Smooth muscle cell (in vitro differentiated cells): ENCODE data around the gene LMBR1L. TPM values are rescaled to one million over a fixed set of nuclear protein-coding genes. Genes with fewer than 3 reads are reported as not detected.

Experiments
- DNase-seq: peaks from one replicate; lab custom pipeline; 2025; ENCODE audit not compliant: unreplicated experiment; lab: John Stamatoyannopoulos, UW
- H2AFZ ChIP-seq: fragments of 200-600 bp; sonication (generic); 2 replicates; pipeline ENCODE4 v1.6.0; 2016; ENCODE audit warnings: antibody characterized with exemption, low read depth, mild to moderate bottlenecking
- H3F3A ChIP-seq: fragments of 200-600 bp; sonication (generic); 2 replicates; pipeline ENCODE4 v1.6.0; 2017; ENCODE audit warnings: antibody characterized with exemption, low read depth
- H3K27ac ChIP-seq: fragments of 200-600 bp; sonication (generic); 2 replicates; pipeline ENCODE4 v1.5.1; 2016; ENCODE audit warnings: low read depth, mild to moderate bottlenecking
- H3K27me3 ChIP-seq: fragments of 200-600 bp; sonication (generic); 2 replicates; pipeline ENCODE4 v1.6.1; 2016; ENCODE audit warnings: low read depth, mild to moderate bottlenecking
- H3K36me3 ChIP-seq: fragments of 200-600 bp; sonication (generic); 2 replicates; pipeline ENCODE4 v1.5.1; 2016; ENCODE audit warnings: low read depth
- H3K4me1 ChIP-seq: fragments of 200-600 bp; sonication (generic); 2 replicates; pipeline ENCODE4 v1.5.1; 2016; ENCODE audit warnings: low read depth
- H3K4me2 ChIP-seq: fragments of 200-600 bp; sonication (generic); 2 replicates; pipeline ENCODE4 v1.6.0; 2016; ENCODE audit warnings: mild to moderate bottlenecking
- H3K4me3 ChIP-seq: fragments of 200-600 bp; sonication (generic); 2 replicates; pipeline ENCODE4 v1.5.1; 2016; ENCODE audit warnings: mild to moderate bottlenecking
- H3K79me2 ChIP-seq: fragments of 200-600 bp; sonication (generic); 2 replicates; pipeline ENCODE4 v1.6.0; 2016; ENCODE audit warnings: low read depth, mild to moderate bottlenecking
- H3K9ac ChIP-seq: fragments of 200-600 bp; sonication (generic); 2 replicates; pipeline ENCODE4 v1.6.0; 2016; ENCODE audit warnings: low read depth
- H3K9me3 ChIP-seq: fragments of 200-600 bp; sonication (generic); replicated peaks from 2 replicates; pipeline ENCODE4 v1.5.1; 2016; ENCODE audit warnings: low read depth
- H4K20me1 ChIP-seq: fragments of 200-600 bp; sonication (generic); 2 replicates; pipeline ENCODE4 v1.6.0; 2016; ENCODE audit warnings: low read depth
- CTCF ChIP-seq: fragments of 200-600 bp; sonication (generic); IDR thresholded peaks from 2 replicates; pipeline ENCODE4 v1.5.1; 2017; ENCODE audit warnings: borderline replicate concordance, mild to moderate bottlenecking, antibody characterized with exemption; ENCODE audit not compliant: insufficient read depth, poor library complexity, severe bottlenecking
- WGBS: methylation state at CpG from one replicate; pipeline ENCODE4 v1.1.7; 2016; ENCODE audit warnings: low lambda C conversion rate; 5-methylcytosine and 5-hydroxymethylcytosine counted together
- polyA plus RNA-seq: library from polyadenylated mRNA; unstranded; fragments of >200 nt; fragmentation: Nextera tagmentation; extraction: Ambion mirVana; gene quantifications from 2 replicates; pipeline ENCODE4 v1.2.1, GENCODE V29; 2016
- total RNA-seq: library from RNA; depleted of rRNA; stranded (reverse); fragments of >200 nt; gene quantifications from 2 replicates; pipeline ENCODE4 v1.2.3, GENCODE V29; 2014

LMBR1L gene
- total and polyA plus RNA-seq, 2 experiments from 2014 or later, result 49.5 to 57.3 TPM

GRCh38 chr12:49097381-49097780, 13.3 kb downstream of the LMBR1L start:
- Histone ChIP-seq H4K20me1 (peaks cover 39% of the 10 kb centered on the region), H3K4me2 (no peak overlapping the region), H3K9ac (no peak overlapping the region), H3K4me3 (no peak overlapping the region), H3K36me3 (peaks cover 3% of the 10 kb centered on the region), H3K79me2 (no peaks in the 10 kb centered on the region), H3F3A (no peaks in the 10 kb centered on the region), H3K27me3 (peaks cover 34% of the 10 kb centered on the region), H3K4me1 (peaks cover 14% of the 10 kb centered on the region), H3K27ac (no peak overlapping the region), H2AFZ (no peak overlapping the region), H3K9me3 (no peaks in the 10 kb centered on the region)
- no peak for DNase-seq
- TF ChIP-seq CTCF, result no peak
- 91% methylated on average over 3 of the region's 3 CpGs for whole genome bisulfite sequencing

- Histone ChIP-seq H3K27me3 (peaks cover 58% of the 10 kb centered on the region), H3K27ac (no peak overlapping the region), H3K4me2 (peak overlapping the region; percentile 48), H2AFZ (no peak overlapping the region), H3K4me1 (peaks cover 28% of the 10 kb centered on the region), H3K9me3 (no peaks in the 10 kb centered on the region), H3K36me3 (peaks cover 3% of the 10 kb centered on the region), H3K4me3 (no peak overlapping the region), H3K79me2 (no peaks in the 10 kb centered on the region), H3K9ac (no peak overlapping the region), H3F3A (no peaks in the 10 kb centered on the region), H4K20me1 (peaks cover 24% of the 10 kb centered on the region)
- DNase-seq, result no peak
- TF ChIP-seq CTCF, result no peak
- WGBS, result 87% methylated on average over 2 of the region's 2 CpGs
These were observed 15.7 kb downstream of the LMBR1L start for GRCh38 chr12:49094975-49095365.

GRCh38 chr12:49094160-49094974, 16.3 kb downstream of the LMBR1L start, which contains the start of gene DHH:
Gene DHH (minus strand): TSS chr12:49094801. CDS start chr12:49094512, 289 bp downstream.
- no peak for TF ChIP-seq CTCF
- peaks cover 3% of the 10 kb centered on the region for H3K36me3 ChIP-seq
- H3K4me3 ChIP-seq, result no peak within 1 kb of the TSS
- H2AFZ ChIP-seq, result no peak within 1 kb of the TSS
- H3K9me3 ChIP-seq, result no peaks in the 10 kb centered on the region
- peaks cover 33% of the 10 kb centered on the region for H3K4me1 ChIP-seq
- H3K79me2 ChIP-seq, result no peaks in the 10 kb centered on the region
- no peak within 1 kb of the TSS for H3K9ac ChIP-seq
- no peaks in the 10 kb centered on the region for H3F3A ChIP-seq
- H3K27me3 ChIP-seq, result peaks cover 64% of the 10 kb centered on the region
- no peak within 1 kb of the TSS for H3K27ac ChIP-seq
- H3K4me2 ChIP-seq, result peak within 1 kb of the TSS; percentile 48
- H4K20me1 ChIP-seq, result peaks cover 24% of the 10 kb centered on the region
- DNase-seq, result no peak
- 24% methylated on average over 49 of the region's 49 CpGs for WGBS
